Airway epithelial cell (primary cell): ENCODE data around the gene SOHLH2. TPM values are rescaled to one million over a fixed set of nuclear protein-coding genes. Genes with fewer than 3 reads are reported as not detected.

ENCODE experiments used
- total RNA-seq: library from RNA; depleted of rRNA; stranded (reverse); fragments of >200 nt; gene quantifications from 2 replicates; pipeline ENCODE4 v1.2.3, GENCODE V29; 2015

Gene SOHLH2, protein sequence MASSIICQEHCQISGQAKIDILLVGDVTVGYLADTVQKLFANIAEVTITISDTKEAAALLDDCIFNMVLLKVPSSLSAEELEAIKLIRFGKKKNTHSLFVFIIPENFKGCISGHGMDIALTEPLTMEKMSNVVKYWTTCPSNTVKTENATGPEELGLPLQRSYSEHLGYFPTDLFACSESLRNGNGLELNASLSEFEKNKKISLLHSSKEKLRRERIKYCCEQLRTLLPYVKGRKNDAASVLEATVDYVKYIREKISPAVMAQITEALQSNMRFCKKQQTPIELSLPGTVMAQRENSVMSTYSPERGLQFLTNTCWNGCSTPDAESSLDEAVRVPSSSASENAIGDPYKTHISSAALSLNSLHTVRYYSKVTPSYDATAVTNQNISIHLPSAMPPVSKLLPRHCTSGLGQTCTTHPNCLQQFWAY
- 0.07 TPM in 1 of 2 replicates, not detected in the other for total RNA-seq

DNA sequence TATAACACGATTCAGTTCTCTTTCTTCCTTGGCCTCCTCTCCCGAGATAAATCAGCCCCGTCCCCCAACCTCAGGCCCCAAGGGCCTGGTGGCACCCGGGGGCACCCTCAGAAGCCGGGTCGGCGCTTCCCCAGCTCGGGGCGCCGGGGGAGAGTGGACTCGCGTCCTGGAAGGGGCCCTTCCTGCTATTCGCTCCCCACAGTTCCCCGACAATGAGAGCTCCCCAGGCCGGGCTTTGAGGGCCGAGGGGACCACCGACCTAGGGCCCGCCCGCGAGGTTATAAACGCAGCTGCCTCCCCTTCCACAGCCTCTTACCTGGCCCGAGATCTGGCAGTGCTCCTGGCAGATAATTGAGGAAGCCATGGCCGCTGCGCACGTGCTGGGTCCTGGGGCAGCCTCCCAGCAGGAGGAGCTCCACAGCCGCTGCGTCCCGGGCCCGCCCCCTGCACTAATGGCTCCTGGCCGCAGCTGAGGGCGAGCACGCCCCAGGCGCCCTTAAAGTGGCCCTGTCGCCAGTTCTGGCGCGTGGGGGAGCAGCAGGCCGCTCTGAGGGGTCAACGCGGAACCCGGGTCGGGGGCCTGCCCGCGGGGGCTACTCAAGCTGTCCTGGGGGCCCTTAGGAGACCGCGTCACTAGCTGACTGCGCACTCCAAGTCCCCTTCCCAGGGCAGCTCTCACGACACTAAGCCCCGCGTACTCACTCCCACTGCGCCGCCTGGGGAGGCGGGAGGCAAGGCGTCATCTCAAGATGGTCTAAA is at the start of gene SOHLH2:
TSS of gene SOHLH2 (minus strand) at position 394 of the 759 bp plus-strand sequence. CDS start at position 364, 30 bp downstream.

GRCh38 chr13:36131222-36131930 is 83.0 kb downstream of the SOHLH2 start, which contains the start of gene DCLK1:
Gene DCLK1 (minus strand): TSS chr13:36131382.

Other genes with a start within 250 kb of the SOHLH2 start
- 0.14 TPM in 1 of 2 replicates, not detected in the other for gene DCLK1, start 83.2 kb downstream of the SOHLH2 start, total RNA-seq
- gene CCDC169, start 83.3 kb upstream of the SOHLH2 start, total RNA-seq = 0.46 and 1.2 TPM in 2 replicates
- gene SPART, start 131.8 kb upstream of the SOHLH2 start, total RNA-seq = 15.6 and 26.4 TPM in 2 replicates
- 10.0 and 11.1 TPM in 2 replicates for gene CCNA1, start 217.9 kb upstream of the SOHLH2 start, total RNA-seq